Uterus (tissue), 4 donors: ENCODE results near the gene UFC1. TPM values are rescaled to one million over a fixed set of nuclear protein-coding genes. Genes with fewer than 3 reads are reported as not detected.

ENCODE experiments used
- DNase-seq, 2 donors: peaks; one replicate each; pipeline ENCODE4 v3.0.0-alpha.2; 2019 to 2020
- H3K27ac ChIP-seq, 2 donors: fragments of 200-600 bp; sonication (generic); 1 replicate in 1 of 2; 2 replicates in 1 of 2; pipeline ENCODE4 v1.5.1; 2016 to 2018
- H3K27me3 ChIP-seq, 2 donors: fragments of 200-600 bp; sonication (generic); one replicate each; pipeline ENCODE4 v1.5.1; 2018 to 2019; ENCODE audit warnings: control low read depth in 1 of 2
- H3K36me3 ChIP-seq, 2 donors: fragments of 200-600 bp; sonication (generic); one replicate each; pipeline ENCODE4 v1.5.1; 2019; ENCODE audit warnings: control low read depth in 1 of 2
- H3K4me1 ChIP-seq, 2 donors: fragments of 200-600 bp; sonication (generic); one replicate each; pipeline ENCODE4 v1.5.1; 2018 to 2019; ENCODE audit warnings: control low read depth in 1 of 2
- H3K4me3 ChIP-seq, 2 donors: fragments of 200-600 bp; sonication (generic); 1 replicate in 1 of 2; 2 replicates in 1 of 2; pipeline ENCODE4 v1.5.1; 2018 to 2019; ENCODE audit warnings: mild to moderate bottlenecking in 1 of 2
- H3K9me3 ChIP-seq, 2 donors: fragments of 200-600 bp; sonication (generic); one replicate each; pipeline ENCODE4 v1.5.1; 2019; ENCODE audit warnings: control low read depth in 1 of 2
- CTCF ChIP-seq, 4 experiments: fragments of 200-600 bp in 2 of 4; fragments of 450-650 bp in 2 of 4; sonication (generic) in 2 of 4; IDR thresholded peaks; one replicate each; pipeline ENCODE4 v1.5.1; 2016 to 2019; ENCODE audit warnings: antibody characterized with exemption in 4 of 4, mild to moderate bottlenecking in 2 of 4, moderate library complexity in 1 of 4
- POLR2A ChIP-seq, 2 donors: fragments of 450-650 bp; IDR thresholded peaks; one replicate each; pipeline ENCODE4 v1.6.1; 2016; ENCODE audit warnings: antibody characterized with exemption in 2 of 2, mild to moderate bottlenecking in 1 of 2, moderate library complexity in 1 of 2
- intact Hi-C: fragments of 100-400 bp; cut with DNase I; formaldehyde crosslinking; loops from one replicate; pipeline ENCODE4 v1.15.1; 2023; ENCODE audit warnings: low total_unique reads
- total RNA-seq, 4 donors: library from RNA; depleted of rRNA in 3 of 4; stranded (reverse); fragments of >200 nt in 3 of 4; gene quantifications; one replicate each; pipeline versions ENCODE4 v1.1.0 to v1.2.4, GENCODE V29; 2014 to 2023
- donor health status: DM: yes; HTN: yes; CAD: no.

The UFC1 gene
- total RNA-seq = 100 to 1,000 TPM in 1 of 4 donors, 10 to 100 TPM in 2, 1 to 10 TPM in 1; 2.0 to 111 (median 62.9) TPM

GRCh38 chr1:161153682-161154337, at the start of gene UFC1:
TSS of gene UFC1 (plus strand) at chr1:161153978. CDS start at chr1:161153998, 20 bp downstream.
- Histone ChIP-seq H3K4me1 (no peaks in the 10 kb centered on the region), H3K27me3 (no peaks in the 10 kb centered on the region), H3K27ac (peak within 1 kb of the TSS; percentile 91), H3K4me3 (peak within 1 kb of the TSS; percentile 62 to 70), H3K36me3 (no peaks in the 10 kb centered on the region), H3K9me3 (no peaks in the 10 kb centered on the region)
- intact Hi-C loops = no loop called here
- peak; percentile 75 to 82 for DNase-seq
- TF ChIP-seq CTCF (IDR thresholded peaks at IDR 0.05) = no peak
- TF ChIP-seq POLR2A (IDR thresholded peaks at IDR 0.05) = peak in 1 of 2 donors; percentile 31

GRCh38 chr1:161106431-161106830, 47.3 kb upstream of the UFC1 start:
- Histone ChIP-seq H3K9me3 (no peaks in the 10 kb centered on the region), H3K36me3 (no peaks in the 10 kb centered on the region), H3K27me3 (no peaks in the 10 kb centered on the region), H3K27ac (no peak overlapping the region), H3K4me1 (no peaks in the 10 kb centered on the region), H3K4me3 (no peak overlapping the region)
- TF ChIP-seq POLR2A (IDR thresholded peaks at IDR 0.05) (no peak), CTCF (IDR thresholded peaks at IDR 0.05) (no peak)
- DNase-seq = no peak
- intact Hi-C loops = no loop called here

GRCh38 chr1:161111117-161111516, 42.7 kb upstream of the UFC1 start:
- H3K4me3 ChIP-seq = no peak overlapping the region
- intact Hi-C loops = no loop called here
- H3K27me3 ChIP-seq = no peaks in the 10 kb centered on the region
- no peaks in the 10 kb centered on the region for H3K9me3 ChIP-seq
- no peak overlapping the region for H3K27ac ChIP-seq
- no peaks in the 10 kb centered on the region for H3K4me1 ChIP-seq
- no peak for DNase-seq
- H3K36me3 ChIP-seq = no peaks in the 10 kb centered on the region
- TF ChIP-seq POLR2A (IDR thresholded peaks at IDR 0.05) (no peak), CTCF (IDR thresholded peaks at IDR 0.05) (no peak)

GRCh38 chr1:161111527-161111926, 42.3 kb upstream of the UFC1 start:
- intact Hi-C loops = no loop called here
- H3K4me1 ChIP-seq = peaks cover 0 to 2% of the 10 kb centered on the region in 2 donors

More at GRCh38 chr1:161111527-161111926, 42.3 kb upstream of the UFC1 start:
- H3K36me3 ChIP-seq = no peaks in the 10 kb centered on the region
- no peak for DNase-seq
- H3K27ac ChIP-seq = no peak overlapping the region
- H3K4me3 ChIP-seq = no peak overlapping the region
- H3K27me3 ChIP-seq = no peaks in the 10 kb centered on the region
- TF ChIP-seq POLR2A (IDR thresholded peaks at IDR 0.05) = no peak
- no peak for TF ChIP-seq CTCF (IDR thresholded peaks at IDR 0.05)
- no peaks in the 10 kb centered on the region for H3K9me3 ChIP-seq
